CD4-positive, alpha-beta T cell treated with Interleukin-2 at 100 ng/mL for 4 hours (primary cell): ENCODE data around the gene TENT5C.
A peak's percentile ranks its signal among the peaks of the same experiment; 100 is the strongest.

Experiments used
- DNase-seq: peaks from one replicate; pipeline ENCODE4 v3.0.0-alpha.2; 2020; ENCODE audit warnings: low spot score

Gene TENT5C

DNA sequence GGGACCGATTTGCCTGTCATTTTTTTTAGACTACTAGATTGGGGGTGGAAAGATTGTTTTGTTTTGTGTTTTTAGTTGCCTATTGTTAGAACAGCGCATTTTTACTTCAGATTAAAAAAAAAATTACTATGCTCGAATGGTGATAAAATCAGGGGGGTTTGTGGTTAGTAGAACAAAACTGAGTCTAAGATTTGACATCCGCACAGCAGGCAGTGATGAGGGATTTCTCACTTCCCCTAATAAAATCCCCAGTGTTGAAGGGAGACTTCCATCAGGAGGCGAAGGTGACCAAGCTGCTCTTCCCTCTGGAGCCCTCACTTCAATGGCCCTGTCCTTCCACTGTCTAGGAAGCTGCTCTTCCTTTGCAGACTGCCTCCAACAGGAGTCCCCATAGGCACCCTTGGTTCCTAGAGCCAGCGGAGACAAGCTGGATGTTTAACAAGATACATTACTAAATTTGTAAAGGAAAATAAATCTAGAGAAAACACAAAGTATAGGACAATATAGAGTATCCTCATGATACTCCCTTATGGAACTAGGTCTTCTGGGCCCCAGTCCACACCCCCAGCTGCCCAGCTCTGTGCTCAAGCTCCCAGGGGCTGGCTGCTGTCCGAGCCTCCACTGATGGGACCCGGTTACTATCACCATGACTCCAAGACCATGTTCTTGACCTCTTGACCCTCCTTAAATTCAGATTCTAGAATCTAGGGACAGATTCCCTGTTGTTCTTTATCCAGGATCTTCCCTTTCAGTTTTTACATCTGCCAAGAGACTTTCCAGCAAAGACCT lies 31.0 kb downstream of the TENT5C start:
- DNase-seq = no peak

DNA sequence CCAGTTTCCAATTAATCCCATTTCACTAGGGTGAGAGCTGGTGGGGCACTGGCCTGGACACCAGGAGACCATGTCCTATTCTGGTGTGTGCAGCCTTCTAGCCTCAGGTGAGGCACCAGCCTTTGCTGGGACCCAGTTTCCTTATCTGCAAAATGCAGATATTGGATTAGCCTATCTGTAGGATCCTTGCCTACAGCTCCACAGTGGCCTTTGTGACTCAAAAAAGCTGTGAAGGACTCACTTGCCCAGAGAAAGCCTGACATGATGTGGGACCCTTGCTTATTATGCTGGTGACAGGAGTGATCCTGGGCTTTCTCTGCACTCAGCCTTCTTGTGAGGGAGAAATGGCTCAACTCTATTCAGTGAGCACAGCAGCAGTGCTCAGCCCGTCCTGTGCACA lies 32.3 kb downstream of the TENT5C start:
- no peak for DNase-seq

DNA sequence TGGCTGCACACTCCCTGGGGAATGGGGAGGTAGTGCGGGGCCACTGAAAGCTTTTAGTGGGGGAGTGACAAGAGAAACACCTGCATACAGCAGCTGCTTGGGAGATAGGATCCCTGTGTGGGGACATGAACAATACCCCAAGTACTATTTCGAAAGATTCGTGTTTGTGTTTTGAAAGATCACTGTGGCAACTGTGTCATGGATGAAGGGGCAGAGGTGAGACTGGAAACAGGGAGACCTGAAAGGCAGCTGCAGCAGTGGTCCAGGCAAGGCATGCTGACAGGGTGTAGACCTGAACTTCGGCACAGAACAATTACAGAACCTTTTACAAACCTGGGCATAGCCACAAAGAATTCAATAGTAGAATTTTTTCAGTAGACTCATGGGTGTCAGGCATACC lies 32.9 kb downstream of the TENT5C start:
- DNase-seq = no peak

DNA sequence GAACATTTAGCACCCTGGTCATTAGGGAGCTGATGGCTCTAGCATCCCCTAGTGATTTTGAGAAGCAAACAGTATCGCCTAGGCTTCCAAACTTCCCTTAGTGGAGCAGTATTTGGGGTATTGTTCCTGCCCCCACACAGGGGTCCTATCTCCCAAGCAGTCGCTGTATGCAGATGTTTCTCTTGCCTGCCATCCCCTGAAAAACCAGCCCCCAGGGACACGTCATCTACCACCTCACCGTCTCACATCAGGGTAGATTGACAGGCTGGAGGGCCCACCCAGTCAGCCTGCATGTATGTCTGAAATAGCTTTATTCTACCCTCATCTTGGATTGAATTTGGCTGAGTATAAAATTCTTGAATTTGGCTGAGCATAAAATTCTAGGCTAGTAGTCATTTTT lies 33.9 kb downstream of the TENT5C start:
- no peak for DNase-seq

DNA sequence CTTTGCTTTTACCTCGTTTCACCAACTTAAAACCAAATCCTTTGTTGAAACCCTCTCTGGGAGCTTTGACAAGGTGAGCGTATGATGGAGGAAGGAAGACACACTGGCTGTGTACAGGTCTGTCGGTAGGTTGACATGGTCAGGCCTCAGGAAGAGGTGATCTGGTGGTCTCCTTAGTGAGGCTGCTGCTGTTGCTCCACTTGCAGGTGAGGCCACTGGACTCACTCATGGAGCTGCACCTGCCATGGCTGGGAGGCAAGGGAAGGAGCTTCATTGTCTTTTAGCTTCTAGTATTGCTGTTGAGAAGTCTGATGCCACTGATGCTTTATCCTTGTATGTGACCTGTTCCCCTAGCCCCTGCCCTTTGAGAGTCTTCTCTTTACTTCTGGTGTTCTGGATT lies 35.7 kb downstream of the TENT5C start:
- no peak for DNase-seq

DNA sequence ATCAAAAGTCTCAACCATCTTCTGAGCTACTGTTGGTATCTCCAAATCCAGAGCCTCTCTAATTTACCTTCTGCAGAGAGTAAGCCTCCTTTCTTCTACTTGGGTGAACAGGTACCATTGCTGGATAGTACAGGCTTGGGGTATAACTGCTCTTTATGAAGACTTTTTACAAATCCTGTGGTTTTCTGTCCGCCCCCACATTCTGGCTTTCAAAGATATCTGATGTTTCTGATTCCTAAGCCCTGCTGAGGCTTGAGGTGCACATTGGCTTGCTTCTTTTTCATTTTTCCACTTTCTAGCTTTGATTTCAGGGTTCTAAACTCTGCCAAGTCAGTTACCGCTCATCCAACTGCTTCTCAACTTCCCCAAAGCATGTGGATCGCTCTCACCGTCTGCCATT lies 37.1 kb downstream of the TENT5C start:
- no peak for DNase-seq

DNA sequence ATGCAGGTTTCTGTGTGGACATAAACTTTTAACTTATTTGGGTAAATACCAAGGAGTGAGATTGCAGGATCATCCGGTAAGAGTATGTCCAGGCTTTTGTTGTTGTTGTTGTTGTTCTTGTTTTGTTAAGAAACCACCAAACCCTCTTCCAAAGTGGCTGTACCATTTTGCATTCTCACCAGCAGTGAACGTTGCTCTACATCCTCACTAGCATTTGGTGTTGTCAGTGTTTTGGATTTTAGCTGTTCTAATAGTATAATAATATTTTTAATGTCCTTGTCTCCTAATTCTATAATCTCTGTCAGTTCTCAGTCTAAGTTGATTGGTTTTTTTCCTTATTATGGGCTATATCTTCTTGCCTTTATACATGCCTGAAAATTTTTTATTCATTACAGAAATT lies 37.8 kb downstream of the TENT5C start:
- DNase-seq = no peak

DNA sequence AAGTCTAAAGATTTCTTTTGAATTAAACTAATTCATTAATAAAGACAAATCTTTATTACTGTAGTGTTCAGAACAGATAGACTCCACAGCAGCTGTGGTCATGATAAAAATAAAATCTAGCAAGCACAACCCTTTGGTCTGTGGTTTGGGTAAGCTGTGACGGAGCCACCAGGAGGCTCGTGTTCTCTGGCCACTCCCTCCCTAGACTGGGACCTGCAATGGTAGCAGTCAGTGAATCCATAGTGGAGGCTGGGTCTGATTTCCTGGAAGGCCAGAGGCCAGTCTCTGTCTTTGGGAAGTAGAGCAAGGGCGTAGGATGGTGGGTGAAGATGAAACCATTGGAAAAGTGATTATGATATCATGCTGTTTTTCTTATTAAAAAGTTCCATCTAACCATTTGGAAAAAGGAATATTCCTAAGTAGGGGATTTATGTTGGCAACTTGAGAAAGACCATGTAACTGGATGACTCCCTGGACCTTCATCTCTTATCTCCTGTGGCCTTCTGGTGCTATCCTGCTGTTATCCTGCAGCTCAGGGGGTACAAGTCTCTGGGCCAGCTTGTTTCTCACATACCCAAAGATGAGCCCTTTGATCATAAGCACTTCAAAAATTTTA lies 39.0 kb downstream of the TENT5C start:
- peak; percentile 17 for DNase-seq

DNA sequence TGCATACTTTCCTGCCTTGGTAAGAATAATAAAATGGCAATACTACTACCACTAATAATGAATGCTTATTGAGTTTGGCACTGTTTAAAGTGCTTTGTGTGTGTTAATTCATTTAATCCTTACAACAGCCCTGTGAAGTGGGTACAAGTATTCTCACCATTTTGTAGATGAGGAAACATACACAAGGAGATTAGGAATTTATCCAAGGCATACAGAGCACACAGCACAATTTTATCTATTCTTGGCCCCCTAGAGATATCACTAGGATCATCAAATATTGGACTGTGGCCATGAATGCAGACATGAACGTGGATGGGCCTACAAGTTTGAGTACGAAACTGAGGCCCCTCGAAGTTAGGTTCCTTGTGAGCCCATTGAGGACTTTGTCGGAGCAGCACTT lies 39.5 kb downstream of the TENT5C start:
- DNase-seq = no peak

DNA sequence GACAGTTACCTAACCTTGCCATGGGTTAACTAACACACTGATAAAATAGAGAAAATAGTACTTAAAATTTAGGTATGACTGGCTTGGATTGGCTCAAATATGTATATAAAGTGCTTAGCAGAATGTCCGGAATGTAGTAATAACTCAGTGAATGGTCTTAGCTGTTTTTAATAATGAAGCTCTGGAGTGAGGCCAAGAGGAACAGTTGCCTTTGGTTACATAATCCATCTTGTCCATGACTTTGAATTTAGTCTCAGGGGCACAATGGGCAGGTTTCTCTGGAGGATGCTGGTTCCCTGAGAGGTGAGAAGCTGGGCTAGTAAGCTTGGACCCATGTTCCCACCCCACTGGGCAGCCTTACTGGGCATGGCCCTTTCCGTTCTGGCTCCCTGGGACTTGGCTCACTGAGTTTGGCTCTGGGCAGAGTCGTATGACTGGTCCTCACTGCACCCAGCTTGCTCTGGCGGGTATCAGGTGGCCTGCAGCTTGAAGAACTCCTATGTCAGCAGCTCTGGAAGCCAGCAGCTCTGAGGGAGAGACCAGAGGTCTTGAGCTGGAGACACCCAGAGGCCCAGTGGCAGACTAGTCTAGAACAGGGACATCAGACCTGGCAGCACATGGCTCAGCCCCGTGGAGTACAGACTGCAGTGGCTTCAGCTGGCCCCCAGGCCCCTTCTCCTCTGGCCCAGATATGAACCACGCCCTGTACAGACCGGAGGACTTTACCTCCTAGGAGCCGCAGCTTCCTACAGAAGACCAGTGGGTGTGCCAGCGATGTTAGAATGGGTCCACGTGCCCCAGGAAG lies 40.4 kb downstream of the TENT5C start:
- no peak for DNase-seq

DNA sequence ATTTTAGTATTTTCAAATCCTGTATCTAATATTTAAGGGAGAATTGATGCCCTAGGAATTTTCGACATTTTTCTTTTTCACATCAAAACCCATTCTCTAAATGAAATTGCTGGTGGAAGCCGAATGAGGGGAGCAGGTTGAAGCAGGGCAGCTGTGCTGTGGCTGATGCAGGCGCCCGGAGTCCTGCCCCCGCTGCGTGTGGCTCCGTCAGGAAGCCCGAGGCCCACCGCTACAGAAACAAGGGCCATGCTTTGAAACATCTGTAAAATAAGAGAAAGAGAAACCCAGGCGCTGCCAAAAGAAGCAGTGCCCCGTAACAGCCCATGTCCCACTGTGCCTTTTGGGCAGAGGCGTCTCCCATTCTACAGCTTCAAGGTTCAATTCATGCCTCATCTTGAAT lies 41.1 kb downstream of the TENT5C start:
- DNase-seq = no peak

DNA sequence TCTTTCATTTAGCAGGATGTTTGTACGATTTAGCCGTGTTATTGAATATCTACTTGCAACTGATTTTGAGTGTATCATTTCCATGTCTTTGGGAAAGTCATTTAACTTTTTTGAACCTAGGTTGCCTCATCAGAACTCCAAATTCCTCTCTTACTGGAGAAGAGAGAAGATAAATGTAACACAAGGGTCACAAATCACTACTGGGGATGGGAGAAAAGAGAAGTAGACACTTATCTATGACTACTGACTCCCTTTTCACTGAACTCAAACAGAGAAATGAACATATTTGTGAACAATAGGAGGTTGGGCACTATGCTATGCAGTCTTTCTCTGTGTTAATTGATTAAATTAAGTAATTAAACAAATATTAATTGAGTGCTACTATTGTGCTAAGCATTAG lies 42.2 kb downstream of the TENT5C start:
- no peak for DNase-seq

DNA sequence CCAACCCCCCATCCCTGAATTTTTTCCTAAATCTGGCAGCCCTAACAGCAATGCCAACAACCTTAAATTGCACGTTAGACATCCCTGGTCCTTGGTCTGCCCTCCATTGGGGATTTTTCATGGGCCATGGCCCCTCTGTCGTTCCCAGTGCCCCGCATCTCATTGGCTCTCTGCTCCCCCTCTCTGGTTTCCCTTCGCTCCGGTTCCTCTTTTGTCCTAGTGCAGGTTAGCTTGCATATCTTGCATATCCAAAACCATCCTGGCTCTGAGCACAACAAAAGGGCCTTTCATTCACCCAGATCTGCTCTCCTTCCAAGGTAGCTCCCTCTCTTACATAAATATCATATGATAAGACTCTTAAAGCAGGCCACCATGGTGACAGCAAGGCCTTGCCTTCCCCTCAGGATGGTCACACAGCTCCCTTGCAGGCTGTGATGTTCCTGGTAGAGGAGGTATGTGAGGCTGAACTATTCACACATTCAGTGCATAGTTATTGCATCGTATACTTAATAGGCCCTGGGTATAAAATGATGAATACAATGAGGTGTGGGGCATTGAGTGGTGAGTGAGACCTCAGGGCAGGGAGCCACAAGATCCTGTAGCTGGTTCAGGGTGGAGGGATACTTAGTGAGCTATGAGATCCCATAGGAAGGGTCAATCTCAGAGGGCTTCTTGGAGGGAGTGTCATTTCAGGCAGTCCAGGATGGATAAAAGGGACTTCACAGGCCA lies 45.2 kb downstream of the TENT5C start:
- DNase-seq = no peak

DNA sequence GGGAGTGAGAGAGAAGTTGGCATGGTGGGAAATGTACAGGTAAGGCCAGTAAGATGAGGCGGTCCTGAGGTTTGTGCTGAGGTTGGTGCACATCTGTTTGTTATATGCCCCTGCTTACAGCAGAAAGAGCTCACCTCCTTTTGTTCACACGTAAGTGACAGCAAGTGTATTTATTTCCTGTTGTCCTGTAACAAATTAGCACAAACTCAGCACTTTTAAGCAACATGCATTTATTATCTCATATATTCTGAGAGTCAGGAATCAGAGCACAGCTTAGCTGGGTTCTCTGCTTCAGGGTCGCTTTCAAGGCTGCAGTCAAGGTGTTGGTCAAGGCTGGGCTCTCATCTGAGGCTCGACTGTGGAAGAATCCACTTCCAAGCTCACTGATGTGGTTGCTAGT lies 45.8 kb downstream of the TENT5C start:
- DNase-seq = no peak

DNA sequence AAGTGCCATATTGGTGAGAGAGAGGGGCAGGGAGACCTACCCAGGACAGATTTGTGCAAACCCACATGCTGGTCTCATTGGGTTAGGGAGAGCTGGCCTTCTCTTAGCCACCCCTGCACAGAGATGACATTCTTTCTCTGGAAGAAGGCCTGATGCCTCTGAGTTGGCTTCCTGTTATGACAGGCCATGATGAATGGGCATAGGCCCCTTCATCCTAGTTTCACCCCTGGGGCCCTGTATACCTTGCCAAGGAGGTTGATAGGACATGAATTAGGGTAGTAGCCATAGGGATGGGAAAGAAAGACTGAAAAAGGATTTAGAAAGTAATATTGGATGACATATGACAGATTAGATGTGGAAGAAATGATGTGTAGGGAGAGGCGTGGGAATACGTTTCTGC lies 46.6 kb downstream of the TENT5C start:
- no peak for DNase-seq

DNA sequence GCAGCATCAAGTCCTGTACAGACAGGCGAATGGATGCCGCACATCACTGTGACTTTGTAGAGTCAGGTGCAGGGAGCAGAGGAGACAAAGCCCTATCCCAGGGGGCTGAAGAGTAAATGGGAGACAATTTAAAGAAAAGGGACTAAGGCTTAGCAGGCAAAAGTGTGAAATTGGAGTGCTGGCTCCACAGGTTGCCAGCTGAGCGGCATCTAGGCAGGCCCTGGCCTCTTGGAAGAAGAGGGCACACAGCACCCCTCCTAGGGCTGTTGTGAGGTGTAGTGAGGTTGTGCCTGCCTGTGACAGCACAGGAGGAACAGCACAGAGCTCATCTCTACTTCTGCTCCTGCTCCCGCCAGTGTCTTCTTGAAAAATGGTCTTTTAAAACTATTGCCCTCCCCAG lies 47.3 kb downstream of the TENT5C start:
- no peak for DNase-seq

DNA sequence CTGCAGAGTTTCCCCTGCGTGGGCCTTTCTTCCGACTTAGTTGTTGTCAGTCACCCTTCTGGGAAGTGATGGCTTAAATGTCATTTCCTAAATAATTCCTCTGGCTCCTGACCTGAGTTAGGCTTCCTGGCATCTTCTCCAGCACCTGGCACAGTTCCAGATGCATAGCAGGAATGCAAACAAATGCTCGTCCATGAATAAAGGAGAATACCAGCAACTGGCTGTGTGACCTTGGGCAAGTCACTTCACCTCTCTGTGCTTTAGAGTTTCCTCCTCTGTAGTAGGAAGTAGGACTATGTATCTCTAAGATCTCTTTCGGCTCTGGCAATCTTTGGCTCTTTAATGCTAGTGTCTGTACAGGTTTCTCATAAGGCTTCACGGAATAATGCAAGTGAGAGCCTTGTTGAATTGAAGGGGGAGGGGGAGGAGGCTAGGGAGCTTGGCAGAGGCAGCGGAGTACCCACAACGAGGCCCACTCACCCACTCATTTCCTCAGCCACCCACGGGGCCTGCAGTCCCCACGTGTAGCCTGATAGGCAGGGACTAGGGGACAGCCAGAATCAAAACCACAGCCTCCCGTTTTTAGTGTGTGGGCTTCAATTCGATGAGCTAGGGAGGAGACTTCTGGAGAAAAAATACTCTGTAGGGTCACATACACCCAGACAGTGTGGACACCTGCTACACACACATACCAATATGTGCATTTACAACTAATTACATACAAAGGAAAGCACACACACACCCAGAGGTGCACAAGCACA lies 48.1 kb downstream of the TENT5C start:
- no peak for DNase-seq

DNA sequence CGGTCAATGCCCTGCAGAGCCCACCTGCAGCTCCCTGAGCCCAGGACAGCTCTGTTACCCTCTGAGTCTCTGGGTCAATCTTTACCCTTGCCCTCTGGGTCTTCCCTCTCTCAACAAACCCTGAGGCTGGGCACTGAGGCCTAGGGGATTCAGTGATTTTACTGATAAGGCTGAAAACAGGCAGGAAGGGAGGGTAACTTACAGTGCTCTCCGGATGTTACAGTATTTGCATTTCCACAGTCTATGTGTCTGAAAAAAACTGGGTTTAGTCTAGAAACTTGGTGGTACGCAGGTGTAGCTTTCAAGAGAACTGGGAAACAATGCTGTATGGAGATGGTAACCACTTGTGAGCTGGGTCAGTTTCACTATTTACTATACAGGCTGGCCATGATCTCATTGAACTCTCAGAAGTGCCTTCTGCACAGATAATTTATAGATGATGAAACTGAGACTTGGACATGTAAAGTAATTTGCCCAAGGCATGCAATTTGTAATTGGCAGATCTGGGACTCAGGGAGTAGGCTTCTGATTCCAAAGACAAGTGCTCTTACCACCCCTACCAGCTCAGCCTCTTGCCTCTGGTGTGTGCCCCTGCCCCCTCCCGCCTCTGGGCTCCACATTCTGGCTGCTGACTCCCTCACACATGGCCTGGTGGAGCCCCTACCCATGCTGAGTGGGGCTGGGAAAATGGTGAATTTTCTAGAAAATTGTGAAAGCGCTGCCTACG lies 48.8 kb downstream of the TENT5C start:
- no peak for DNase-seq

DNA sequence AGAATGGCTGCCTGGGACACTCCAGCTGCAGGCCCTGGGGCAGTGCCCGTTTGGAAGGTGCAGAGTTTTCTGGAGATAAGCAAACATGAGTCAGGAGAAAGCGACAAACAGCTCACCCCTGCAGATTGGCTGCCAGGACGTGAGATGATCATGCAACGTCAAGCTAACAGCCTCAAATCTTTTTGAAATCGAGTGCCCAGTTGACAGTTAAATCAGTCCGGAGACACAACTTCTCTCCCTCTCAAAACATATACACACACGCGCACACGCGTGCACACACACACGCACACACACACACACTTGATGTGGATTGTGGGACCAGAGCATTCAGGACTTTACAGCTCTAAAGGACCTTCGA lies 49.4 kb downstream of the TENT5C start:
- DNase-seq = no peak

DNA sequence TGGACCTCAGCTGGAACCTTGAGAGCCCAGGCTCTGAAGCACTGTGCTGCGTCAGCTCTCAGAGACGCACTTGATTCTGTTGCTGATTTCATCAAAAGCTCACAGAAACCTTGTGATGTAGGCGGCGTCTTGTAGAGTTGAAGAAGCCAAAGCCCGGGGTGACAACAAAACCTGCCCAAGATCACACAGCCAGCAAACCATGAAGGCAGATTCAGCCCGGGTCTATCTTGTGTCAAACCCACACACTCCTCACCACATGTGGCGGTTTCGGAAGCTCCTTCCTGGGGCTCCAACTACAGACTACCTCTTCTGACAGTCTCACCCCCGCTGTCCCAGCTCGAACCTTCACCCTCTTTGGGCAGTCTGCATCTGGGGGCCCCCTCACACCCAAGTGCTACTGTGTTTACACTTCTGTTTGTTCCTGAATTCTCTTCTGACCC lies 50.4 kb downstream of the TENT5C start:
- DNase-seq = peak; percentile 83

DNA sequence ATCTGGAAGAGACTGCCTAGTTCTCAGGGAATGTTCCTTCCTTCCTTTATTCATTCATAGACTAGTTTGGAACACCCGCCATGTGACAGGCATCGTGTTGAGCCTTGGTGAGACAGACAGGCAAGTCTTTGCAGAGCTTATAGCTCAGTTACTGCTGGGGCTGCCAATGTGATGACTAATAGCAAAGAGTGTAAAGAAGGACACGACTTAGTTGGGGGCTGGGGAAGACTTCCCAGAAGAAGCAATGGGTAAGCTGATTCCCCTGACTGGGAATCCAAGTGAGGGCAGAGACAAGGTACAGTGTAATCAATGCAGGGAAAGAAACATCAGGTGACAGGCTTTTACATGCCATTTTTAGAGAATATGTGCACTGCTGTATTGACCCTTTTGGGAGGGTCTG lies 51.2 kb downstream of the TENT5C start:
- no peak for DNase-seq
